Activated naive CD4-positive, alpha-beta T cell treated with Interleukin-2 at 50 U/mL for 16 hours (primary cell): ENCODE measurements around the gene ELOVL3.
"Not testable (repeated sequence)": the region's sequence is repeated elsewhere in the genome, so short reads cannot be mapped to it uniquely, and the experiment has no call there.

Source experiments
- DNase-seq: peaks from one replicate; pipeline ENCODE4 v3.0.0-alpha.2; 2020

Gene ELOVL3, protein sequence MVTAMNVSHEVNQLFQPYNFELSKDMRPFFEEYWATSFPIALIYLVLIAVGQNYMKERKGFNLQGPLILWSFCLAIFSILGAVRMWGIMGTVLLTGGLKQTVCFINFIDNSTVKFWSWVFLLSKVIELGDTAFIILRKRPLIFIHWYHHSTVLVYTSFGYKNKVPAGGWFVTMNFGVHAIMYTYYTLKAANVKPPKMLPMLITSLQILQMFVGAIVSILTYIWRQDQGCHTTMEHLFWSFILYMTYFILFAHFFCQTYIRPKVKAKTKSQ

DNA sequence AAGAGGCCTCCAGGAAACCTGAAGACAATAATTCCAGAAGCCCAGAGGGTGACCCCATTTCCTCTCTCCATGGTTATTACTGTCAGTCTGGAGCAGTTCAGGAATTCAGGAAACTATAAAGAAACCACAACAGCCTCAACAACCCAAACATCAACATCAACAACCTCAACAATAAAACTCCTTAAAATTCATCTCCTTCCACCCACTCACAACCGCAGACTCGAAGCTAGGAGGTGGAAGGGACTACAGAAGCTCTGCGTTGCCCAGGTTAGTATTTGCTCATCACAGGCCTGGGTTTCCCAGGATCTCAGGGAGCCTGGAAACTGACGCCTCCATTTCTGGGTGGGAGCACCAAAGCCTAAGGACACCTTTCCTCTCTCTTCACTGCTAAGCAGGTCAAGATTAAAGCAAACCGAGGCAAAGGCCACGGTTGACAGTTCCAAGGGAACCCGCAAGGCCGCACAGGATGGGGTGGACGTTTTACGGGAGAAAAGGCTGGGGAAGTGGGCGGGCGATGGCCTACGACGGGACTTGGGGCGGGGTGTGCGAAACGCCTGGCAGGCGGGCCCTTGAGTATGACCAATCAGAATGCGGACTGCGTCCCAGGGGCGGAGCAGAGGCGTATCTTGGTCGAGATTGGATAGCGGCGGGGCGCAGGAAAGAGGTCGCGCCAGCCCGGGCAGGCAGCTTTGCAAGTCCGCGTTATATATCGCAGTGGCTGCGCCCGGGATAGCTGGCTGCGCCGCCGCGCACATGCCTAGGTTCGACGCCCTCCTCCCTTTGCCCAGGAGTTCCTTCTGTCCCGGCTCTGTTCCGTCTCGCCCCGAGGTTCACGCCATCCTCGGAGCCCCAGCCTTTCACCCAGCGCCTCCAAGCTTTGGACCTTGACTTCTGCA is at the start of gene ELOVL3:
Gene ELOVL3, plus strand, starts transcription at position 654 of the 896 bp plus-strand sequence. CDS start 250 bp downstream, outside the sequence.
- DNase-seq = peak; percentile 89

DNA sequence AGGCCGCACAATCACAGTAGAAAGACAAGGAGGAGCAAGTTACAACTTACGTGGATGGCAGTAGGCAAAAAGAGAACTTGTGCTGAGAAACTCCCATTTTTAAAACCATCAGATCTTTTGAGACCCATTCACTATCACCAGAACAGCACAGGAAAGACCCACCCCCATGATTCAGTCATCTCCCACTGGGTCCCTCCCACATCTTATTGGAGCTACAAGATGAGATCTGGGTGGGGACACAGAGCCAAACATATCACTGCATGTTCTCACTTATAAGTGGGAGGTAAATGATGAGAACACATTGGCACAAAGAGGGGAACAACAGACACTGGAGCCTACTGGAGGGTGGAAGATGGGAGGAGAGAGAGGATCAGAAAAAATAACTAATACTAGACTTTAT is 41.5 kb upstream of the ELOVL3 start:
- DNase-seq = no peak

DNA sequence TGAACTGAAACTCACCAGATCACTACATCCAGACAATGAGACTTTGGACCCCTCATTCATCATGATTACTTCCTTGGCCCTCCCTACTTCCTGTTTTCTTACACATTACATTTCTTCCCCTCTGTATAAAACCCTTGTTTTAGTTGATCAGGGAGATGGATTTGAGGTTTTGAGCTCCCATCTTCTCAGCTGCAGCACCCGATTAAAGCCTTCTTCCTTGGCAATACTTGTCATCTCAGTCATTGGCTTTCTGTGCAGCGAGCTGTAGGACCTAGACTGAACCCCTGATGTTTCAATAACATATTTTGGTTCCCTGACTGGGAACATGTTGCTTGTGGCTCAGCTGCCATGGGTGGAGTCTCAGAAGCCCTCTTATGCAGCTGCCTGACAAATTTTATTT is 40.8 kb upstream of the ELOVL3 start:
- DNase-seq = no peak

DNA sequence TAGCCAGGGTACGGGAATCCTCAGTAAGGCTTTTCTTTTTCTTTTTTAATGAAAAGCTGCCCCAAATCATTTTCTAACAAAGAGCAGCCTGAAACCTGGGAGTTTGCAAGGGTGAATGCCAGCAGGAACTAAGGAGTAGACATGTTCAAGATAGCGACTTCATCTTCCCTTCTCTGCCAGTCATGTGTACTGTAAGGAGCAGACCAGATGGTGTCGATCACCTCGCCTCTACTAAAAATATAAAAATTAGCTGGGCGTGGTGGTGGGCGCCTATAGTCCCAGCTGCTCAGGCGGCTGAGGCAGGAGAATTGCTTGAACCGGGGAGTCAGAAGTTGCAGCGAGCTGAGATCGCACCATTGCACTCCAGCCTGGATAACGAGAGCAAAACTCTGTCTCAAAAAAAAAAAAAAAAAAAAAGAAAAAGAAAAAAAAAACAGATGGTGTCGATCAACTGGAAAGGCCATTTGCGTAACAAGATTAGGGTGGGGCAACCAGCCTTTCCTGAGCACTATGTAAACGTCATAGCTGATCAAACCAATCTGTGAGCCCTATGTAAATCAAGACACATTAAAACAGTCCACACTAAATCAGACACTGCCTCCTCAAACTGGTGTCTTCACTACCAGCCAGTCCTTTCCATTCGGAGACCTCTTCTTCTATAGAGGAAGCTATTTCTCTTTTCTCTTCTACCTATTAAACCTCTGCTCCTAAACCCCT is 40.1 kb upstream of the ELOVL3 start:
- no peak for DNase-seq

DNA sequence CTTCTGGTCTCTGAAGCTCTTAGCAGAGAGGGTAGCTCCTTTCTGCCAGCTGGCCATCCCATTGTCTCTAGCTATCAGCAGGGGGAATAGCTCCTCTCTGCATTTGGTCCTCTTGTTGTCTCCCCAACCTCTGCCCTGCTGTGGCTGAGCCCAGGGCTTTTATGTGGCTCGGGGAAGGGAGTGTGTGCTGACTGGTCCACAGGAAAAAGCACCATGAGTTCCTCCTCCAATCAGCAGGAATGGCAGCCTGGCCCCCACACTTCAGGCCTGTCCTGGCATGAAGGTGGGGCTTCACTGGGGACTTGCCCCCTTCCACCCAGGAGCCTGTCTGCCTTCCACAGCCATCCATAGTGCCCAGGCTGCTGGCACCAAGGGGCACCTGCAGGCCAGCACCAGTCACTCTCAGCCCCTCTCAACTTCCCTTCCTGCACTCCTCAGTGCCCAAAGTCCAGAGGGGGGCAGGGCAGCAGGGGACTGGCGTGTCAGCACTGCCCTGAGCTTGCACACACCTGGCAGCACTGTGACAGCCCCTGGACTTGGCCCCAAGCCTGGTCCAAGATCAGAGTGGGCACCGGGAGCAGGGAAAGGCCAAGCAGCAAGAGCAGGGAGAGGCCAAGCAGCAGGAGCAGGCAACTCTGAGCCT is 37.7 kb upstream of the ELOVL3 start:
- no peak for DNase-seq

DNA sequence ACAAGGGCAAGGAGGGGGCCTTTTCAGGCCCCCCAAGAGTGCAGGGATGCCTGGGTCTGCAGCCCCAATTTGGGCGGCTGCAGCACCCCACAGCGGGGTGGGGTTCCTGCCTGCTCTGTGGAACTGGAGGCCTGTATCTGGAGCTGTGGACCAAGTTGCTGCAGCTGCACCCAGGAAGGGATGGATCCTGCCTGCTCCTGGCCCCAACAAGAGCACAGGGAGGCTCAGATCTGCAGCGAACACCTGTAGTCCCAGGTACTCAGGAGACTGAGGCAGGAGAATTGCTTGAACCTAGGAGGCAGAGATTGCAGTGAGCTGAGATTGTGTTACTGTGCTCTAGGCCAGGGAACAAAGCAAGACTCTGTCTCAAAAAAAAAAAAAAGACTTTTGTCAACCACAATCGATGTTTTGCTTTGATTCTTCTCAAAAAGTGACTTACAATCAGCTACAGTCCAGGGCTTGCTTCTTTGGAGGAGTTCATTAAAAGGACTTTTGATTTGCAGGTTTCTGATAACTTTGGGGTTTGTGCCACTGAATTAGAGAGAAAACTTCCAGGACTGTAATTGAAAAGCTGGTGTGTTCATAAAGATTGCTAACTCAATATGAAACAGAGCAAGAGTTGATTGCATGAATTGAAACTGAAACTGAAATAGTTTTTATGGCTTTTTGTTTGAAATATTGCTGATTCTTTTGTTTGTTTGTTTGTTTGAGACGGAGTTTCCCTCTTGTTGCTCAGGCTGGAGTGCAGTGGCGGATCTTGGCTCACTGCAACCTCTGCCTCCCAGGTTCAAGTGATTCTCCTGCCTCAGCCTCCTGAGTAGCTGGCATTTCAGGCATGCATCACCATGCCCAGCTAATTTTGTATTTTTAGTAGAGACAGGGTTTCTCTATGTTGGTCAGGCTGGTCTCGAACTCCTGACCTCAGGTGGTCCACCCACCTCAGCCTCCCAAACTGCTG is 36.9 kb upstream of the ELOVL3 start:
- peak; percentile 25 for DNase-seq

DNA sequence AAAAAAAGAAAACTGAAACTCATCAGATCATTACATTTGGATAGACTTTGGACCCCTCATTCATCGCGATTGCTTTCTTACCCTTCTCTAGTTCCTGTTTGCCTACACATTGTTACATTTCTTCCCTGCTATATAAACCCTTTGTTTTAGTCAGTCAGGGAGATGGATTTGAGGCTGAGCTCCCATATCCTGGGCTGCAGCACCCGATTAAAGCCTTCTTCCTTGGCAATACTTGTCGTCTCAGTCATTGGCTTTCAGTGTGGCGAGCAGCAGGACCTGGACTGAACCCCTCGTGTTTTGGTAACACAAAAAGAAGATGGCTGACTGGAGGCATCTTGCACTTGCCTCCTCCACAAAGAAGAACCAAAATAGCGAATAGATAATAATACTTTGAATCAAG is 34.1 kb upstream of the ELOVL3 start:
- DNase-seq = no peak

DNA sequence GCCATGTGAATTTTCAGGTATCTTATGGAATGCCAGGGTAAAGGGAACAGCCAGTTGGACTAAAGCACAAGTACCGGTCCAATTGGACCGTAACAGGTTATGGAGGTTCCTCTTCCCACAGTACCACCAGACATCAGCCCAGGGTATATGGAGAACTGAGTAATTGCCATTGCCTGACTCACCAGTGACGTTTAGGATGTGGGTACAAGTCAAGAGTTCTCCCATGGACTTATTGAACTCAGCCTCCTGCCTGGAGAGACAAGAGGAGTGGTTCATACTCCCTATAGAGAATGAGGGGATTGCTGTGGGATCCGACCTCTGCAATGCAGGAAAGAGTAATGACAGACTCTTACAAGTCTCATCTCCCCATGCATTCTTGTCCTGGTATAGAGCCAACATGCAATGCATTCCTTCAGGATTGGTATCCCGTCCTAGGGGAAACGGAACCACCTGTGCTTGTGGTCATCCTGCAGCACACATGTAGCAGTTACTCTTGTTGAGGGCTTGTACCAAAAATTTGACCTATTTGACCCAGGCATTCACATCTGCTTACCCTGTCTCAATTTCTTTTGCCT is 30.7 kb upstream of the ELOVL3 start:
- DNase-seq = no peak

DNA sequence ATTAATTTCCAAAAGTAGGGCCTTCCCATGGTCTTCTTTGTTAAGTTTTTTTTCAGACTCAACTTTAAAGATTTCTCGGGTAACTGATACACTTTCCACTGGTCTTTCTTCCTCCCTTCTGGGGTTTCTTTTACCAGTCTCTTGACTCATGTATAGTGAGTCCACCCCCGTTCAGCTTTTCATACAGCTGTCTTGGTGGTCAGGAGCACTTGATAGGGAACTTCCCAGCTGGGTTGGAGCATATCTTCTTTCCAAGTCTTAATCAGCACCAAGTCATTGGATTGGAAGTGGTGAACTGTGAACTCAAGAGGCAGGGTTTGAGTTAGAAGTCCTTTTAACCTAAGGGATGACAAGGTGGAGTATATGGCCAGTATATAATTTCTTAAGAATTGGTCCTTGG is 29.2 kb upstream of the ELOVL3 start:
- no peak for DNase-seq

DNA sequence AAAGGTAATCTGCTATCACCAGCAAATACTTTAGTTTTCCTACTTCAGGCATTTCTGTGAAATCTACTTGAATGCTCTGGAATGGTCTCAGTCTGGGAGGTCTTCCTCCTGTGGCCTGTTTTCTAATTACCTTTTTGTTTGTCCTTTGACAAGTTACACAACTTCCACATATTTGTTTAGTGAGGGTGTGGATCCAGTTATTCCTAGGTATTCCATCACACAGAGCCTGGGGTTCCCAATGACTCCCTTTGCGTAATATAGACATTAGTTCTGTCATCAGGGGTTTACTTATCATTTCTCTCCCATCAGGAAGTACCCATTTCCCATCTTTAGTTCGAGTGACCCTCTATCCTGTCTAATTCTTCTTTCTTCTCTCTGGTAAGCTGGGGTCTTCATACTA is 28.1 kb upstream of the ELOVL3 start:
- DNase-seq = no peak

DNA sequence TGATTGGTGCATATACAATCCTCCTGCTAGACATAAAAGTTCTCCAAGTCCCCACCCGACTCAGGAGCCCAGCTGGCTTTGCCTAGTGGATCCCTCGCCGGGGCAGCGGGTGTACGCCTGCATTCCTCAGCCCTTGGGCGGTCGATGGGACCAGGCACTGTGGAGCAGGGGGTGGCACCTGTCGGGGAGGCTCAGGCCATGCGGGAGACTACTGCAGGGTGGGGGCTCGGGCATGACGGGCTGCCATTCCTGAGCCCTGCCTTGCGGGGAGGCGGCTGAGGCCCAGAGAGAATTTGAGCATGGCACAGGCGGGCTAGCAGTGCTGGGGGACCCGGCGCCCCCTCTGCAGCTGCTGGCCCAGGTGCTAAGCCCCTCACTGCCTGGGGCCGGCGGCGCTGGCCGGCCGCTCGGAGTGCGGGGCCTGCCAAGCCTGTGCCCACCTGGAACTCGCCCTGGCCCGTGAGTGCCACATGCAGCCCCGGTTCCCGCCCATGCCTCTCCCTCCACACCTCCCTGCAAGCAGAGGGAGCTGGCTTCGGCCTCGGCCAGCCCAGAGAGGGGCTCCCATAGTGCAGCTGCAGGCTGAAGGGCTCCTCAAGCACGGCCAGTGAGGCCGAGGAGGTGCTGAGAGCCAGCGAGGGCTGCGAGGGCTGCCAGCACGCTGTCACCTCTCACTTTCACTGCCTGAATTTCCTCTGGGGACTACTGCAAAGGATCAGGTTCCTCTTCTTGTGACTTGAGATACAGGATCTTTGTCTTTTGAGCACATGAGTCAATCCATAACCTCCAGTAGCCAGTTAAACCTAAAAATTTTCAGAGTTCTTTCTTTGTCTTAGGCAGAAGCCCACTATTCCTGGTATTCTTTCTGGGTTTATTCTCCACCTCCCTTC is 25.1 kb upstream of the ELOVL3 start:
- DNase-seq = no peak

DNA sequence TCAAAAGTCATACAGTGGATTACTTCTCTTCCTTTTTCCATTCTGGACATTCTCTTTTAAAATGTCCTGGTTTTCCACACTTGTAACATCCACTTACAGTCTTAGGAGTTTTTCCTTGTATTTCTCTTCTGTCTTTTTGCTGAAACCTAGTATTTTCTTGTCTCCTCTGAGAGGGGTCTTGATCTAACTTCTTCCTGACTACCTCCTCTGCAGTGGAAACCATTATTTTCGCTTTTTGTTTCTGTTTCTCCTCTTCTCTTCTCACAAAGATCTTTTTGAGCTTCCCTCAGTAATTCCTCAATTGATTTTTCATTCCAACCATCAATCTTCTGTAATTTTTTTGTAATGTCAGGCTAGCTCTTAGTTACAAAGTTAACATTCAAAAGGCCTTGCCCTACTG is 23.7 kb upstream of the ELOVL3 start:
- no peak for DNase-seq

DNA sequence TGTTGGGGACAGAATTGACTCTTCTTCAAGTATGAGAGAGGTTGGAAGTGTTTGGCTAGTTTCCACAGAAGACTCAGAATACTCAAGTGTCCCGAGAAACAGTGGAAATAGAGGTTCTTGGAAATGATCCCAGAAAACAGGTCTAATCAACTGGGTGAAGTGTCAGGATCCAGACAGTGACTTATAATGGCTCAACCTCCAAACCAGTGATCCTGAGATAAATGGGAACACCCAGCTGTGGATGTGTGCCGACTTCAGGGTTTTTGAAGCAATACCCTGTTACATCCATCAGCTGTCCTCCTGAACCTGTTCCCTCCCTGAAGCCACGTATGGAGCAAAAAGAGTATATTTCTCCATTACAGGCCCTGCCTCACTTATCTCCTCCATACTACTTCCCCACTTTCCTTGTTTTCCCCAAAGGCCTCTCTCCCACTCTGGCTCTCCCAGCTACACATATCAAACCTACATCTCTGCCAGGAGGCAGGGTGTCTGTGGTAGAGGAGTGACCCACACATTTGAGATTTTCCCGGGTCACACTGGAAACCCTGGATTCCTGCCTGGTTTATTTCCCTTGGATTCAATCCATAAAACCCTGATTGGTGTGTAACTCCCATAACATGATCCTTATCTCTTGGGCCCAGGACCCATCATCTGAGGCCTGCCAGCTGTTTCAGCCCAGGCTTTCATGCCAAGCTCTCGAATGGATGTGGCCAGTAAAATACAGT is 17.6 kb upstream of the ELOVL3 start:
- no peak for DNase-seq

DNA sequence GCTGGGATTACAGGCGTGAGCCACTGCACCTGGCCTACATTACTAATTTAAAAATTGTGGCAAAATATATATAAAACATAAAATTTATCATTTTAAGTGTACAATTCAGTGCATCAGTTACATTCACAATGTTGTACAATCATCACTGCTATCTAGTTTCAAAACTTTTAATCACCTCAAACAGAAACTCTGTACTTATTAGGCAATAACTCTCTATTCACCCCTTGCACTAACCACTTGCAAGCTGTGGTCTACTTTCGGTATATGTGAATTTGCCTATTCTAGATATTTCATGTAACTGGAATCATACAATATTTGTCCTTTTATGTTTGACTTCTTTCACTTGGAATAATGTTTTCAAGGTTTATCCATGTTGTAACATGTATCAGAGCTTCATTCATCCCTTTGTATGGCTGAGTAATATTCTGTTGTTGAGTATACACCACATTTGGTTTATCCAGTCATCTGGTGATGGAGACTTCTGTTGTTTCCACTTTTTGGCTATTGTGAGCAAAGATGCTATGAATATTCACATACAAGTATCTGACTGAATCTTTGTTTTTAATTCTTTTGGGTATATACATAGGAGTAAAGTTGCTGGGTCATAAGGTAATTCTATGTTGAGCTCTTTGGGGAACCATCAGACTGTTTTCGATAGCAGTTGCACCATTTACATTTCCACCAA is 14.3 kb upstream of the ELOVL3 start:
- DNase-seq = no peak

DNA sequence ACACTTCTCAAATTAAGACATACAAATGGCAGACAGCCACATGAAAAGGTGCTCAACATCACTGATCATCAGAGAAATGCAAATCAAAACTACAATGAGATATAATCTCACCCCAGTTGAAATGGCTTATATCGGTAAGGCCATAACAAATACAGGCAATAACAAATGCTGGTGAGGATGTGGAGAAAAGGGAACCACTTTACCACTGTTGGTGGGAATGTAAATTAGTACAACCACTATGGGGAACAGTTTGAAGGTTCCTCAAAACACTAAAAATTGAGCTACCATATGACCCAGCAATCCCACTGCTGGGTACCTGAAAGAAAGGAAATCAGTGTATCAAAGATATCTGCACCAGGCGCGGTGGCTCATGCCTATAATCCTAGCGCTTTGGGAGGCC is 12.5 kb upstream of the ELOVL3 start:
- DNase-seq = not testable (repeated sequence)

DNA sequence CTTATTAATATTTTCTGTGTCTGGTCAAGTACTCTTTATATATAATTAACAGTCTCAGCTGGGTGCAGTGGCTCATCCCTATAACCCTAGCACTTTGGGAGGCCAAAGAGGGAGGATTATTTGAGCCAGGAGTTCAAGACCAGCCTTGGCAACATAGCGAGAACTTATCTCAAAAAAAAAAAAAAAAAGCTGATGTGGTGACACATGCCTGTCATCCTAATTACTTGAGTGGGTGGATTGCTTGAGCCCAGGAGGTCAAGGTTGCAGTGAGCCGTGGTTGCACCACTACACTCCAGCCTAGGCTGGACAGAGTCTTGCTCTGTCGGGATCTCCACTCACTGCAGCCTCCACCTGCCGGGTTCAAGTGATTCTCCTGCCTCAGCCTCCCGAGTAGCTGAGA is 6.7 kb upstream of the ELOVL3 start:
- no peak for DNase-seq

DNA sequence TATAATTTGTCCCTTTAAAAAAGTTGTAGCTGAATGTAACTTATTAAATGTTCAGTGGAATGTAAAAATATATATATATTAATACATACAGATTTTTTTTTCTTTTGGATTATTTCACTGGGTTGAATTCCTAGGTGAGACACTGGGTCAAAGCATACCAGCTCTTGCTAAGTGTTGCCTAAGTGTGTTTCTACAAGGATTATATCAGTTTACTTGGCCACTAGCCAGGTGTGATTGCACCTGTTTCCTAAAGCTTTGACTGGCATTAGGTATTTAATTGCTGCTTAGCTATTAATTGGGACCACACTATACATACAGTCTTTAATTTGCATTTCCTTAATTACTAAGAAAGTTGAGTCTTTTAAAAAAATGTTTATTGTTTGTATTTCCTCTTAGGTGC is 5.5 kb upstream of the ELOVL3 start:
- DNase-seq = no peak

DNA sequence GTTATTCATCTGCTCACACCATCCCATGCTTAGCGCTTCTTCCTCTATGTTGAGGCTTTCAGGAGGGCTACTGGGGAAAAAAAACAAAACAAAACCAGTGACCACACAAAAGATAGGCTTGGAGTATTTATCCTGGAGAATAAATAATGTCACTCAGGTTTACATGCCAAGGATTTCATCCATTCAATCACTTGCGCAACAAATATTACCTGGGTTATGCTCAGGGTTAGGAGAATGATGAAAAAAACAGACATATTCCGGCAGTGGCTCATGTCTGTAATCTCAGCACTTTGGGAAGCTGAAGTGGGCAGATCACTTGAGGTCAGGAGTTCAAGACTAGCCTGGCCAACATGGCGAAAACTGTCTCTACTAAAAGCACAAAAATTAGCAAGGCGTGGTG is 3.3 kb upstream of the ELOVL3 start:
- no peak for DNase-seq

DNA sequence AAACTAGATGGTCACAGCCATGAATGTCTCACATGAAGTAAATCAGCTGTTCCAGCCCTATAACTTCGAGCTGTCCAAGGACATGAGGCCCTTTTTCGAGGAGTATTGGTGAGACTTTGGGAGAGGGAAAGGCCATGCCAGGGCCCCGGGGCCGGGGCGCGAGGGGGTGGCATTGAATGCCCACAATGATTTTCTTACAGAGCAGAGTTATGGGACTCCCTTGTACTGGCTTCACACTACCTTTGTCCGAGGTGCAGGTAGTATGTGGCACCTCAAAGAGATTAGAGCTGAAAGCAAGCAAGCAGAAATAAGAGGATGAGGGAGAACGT is 407 bp downstream of the ELOVL3 start:
- DNase-seq = no peak
